Caki2 (cell line): Measurements from ENCODE around the gene NUDCD3. TPM values are rescaled to one million over a fixed set of nuclear protein-coding genes. Genes with fewer than 3 reads are reported as not detected.
A peak's percentile ranks its signal among the peaks of the same experiment; 100 is the strongest.

Source experiments
- DNase-seq: peaks from one replicate; pipeline ENCODE4 v3.0.0-alpha.2; 2015; ENCODE audit warnings: low read depth
- in situ Hi-C: cut with HindIII; loops from 2 replicates; pipeline ENCODE4 v1.10.0; 2016; ENCODE audit warnings: low sequenced_read_pairs, low pct_unique_long_range_greater_than_20kb, mixed read lengths
- total RNA-seq: library from RNA; depleted of rRNA; stranded (reverse); fragments of >200 nt; shearing (Covaris generic); gene quantifications from 2 replicates; pipeline ENCODE4 v1.2.3, GENCODE V29; 2014; ENCODE audit warnings: low replicate concordance

NUDCD3 gene
- total RNA-seq, 1 experiment from 2014 or later = 30.3 TPM

GRCh38 chr7:44394112-44394447, 96.4 kb downstream of the NUDCD3 start:
- no peak for DNase-seq

DNA sequence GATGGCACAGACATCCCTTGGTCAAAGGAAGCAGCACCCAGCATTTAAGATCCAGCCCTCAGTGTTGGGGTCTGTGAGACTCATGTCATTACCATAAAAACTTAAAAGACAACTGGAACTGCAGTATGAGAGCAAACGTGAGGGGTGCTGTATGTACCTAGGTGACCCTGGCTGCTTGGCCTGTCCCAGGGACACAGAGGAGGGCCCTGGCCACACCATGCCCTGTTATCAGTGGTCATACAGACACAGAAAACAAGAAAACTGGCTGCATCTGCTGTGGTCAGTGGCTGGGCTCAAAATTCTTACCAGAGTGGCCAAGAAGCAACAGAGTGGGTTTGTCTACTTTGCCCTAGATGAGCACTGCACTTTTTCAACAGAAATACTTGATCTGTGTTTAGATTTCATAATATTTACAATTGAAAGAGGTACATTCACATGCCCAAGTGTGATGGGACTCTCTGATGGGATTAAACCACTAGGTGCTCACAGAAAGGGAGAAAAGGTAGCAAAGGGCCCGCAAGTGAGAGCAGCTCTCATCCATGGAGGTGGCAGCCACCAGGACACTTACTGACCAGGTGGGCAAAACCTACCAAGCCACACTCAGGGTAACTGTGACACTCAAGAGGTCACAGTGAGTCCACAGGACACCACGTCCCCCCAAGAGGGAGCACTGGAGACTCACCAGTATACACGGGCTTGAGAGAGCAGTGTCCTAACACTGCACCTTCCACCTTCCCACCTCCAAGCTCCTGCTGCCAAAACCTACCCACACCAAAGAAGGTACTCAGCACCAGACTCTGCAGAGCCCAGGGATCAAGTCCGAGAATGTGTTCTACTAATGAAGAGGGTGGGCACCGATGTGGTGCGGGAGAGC, 97.0 kb downstream of the NUDCD3 start:
- in situ Hi-C loops = no loop called here

More at GRCh38 chr7:44394112-44394447, 96.4 kb downstream of the NUDCD3 start:
- in situ Hi-C loops = no loop called here

GRCh38 chr7:44392618-44393010, 97.8 kb downstream of the NUDCD3 start:
- DNase-seq = no peak
- in situ Hi-C loops = no loop called here

More for the DNA sequence above, 97.0 kb downstream of the NUDCD3 start:
- DNase-seq = no peak

GRCh38 chr7:44391746-44392617, 98.5 kb downstream of the NUDCD3 start:
- DNase-seq = no peak
- in situ Hi-C loops = no loop called here

- DNase-seq = no peak
- in situ Hi-C loops = no loop called here
These were observed 99.3 kb downstream of the NUDCD3 start for GRCh38 chr7:44391171-44391570.

- in situ Hi-C loops = no loop called here
- no peak for DNase-seq
These were observed 99.8 kb downstream of the NUDCD3 start for GRCh38 chr7:44390701-44391100.

DNA sequence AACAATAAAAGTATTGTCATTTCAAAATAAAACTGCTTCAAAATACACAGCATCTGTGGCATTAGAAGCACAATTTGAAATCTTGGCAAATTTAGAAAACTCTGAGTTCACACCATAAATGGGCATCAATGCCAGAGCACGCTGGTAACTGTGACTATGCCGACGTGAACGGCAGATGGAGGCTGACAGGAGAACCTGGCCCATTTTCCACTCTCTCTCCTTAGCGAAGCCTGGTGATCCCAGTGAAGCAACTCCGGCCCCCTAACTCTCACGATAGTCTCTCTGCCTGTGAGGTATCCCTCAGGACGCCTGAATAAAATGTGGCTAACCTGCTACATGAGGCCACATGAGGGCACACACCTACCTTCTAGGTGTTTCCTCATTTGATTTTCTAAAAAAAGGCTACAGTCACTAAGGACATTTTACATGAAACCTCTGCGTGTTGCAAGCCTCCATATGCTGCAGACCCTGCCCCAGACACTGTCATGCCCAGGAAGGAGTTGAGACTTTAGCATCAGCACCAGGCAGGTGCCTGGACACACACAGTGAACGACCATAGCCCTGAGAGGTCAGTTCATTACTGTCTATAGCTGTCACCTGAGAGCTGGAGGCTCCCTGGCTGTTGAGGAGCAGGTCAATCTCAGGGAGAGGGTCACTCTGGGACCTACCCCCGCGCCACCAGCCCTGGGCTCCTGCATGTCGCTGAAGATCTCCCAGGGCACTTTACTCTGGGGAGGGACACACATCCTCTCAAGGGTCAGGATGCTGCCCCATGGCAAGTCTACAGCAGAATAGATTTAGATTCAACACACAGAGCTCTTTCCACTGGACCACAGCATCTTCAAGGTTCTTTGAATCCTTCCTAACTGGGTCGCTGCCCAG, 102.1 kb downstream of the NUDCD3 start:
- in situ Hi-C loops = no loop called here

GRCh38 chr7:44387389-44387788, 103.1 kb downstream of the NUDCD3 start:
- in situ Hi-C loops = no loop called here
- no peak for DNase-seq

More for the DNA sequence above, 102.1 kb downstream of the NUDCD3 start:
- DNase-seq = no peak

- DNase-seq = no peak
These were observed 104.1 kb downstream of the NUDCD3 start for GRCh38 chr7:44386139-44386913.

GRCh38 chr7:44385434-44386138, 104.9 kb downstream of the NUDCD3 start:
- DNase-seq = peak; percentile 40
- in situ Hi-C loops = no loop called here

More at GRCh38 chr7:44386139-44386913, 104.1 kb downstream of the NUDCD3 start:
- in situ Hi-C loops = no loop called here

DNA sequence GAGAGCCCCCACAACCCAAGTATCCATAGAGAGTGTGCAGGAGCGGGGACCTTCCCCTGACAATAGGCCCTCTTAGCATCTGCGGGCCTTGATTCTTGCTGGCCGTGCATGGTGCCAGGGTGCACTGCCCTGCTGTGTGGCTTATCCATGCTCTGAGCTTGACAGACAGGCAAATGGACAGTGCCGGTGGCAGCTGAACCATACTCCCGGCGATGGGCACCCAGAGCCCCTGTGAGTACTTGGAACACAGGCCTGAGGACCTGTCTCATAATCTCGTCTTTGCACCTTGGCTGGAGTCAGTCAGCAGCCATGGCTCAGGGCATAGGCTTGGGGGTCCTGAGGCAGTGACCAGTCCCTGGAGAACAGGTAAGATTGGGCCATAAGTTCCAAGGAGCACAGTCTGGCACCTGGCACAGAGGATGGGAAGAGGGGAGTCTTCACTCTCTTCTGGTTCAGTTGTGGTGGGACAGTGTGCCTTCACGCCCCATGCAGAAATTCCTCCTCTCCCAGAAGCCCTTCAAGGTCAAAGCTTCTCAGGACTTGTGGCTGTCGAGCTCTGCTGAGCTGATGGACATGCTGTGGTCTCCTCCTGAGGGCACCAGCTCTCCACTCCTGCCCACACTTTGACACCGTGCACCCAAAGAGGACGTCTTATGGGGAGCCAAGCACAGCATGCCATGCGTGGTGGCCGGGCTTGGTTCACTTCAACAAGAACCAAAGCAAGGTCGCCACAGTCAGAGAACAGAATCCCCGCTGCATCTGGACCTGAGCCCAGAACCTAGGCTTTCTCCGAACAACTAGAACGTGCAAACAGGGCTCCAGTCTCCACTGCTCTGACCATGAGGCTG, 105.6 kb downstream of the NUDCD3 start:
- in situ Hi-C loops = no loop called here

DNA sequence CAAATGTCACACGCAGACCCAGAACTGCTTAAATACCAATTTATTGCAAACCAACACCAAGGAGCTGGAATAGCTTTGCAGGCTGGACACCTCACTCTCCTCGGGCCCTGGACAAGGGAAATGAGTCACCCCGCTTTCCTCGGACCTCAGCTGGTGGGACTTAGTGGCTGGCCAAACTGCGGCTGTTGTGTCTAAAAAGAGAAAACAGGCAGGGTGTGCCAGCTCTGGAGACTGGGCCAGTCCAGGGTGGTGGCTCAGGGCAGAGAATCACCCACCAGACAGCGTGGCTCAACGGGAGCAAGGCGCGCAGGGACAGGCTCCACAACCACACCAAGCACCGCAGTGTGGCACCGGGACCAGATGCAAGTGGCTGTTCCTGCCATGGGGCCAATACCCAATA, 106.9 kb downstream of the NUDCD3 start:
- DNase-seq = no peak

More for the DNA sequence above, 105.6 kb downstream of the NUDCD3 start:
- no peak for DNase-seq

GRCh38 chr7:44382459-44383265, 107.8 kb downstream of the NUDCD3 start:
- in situ Hi-C loops = no loop called here
- DNase-seq = no peak

More for the DNA sequence above, 106.9 kb downstream of the NUDCD3 start:
- in situ Hi-C loops = no loop called here

DNA sequence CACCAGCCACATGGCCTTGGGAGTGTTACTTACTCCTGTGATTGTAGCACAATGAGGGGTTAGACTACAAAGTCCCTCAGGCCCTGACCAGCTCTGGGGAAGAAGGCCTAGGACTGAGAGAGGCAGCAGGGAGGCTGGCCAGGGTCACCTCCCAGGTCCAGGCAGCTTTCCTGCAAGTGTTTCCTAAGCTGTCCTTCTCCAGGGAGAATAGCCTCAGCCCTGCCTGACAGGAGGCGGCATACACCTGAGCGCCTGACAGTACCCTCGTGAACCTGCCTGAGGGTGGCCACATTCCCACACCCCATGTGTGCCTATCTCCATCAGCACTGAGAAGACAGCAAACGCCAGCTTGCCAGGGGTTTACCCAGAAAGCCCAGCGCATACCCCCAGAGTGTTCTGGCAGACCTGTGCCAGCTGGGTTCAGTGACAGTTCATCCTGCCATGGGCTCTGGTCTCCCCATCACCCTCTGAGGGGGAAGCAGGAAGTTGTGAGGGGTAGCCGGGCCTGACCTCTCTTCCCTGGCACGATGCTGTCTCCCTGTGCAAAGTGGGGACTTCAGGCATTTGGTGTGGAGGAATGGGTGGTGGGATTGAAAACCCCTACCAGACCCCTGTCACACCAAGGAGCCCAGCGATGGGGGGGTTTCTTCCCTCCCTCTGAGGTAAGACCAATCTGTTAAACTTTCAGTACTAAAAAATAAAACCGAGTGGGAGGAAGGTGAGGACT, 108.8 kb downstream of the NUDCD3 start:
- in situ Hi-C loops = no loop called here
- no peak for DNase-seq
